ENCODE data around the gene SLC12A8. TPM values are rescaled to one million over a fixed set of nuclear protein-coding genes. Genes with fewer than 3 reads are reported as not detected.

Gene SLC12A8
- total RNA-seq, 1 experiment from 2014 or later, result 30.7 TPM

DNA sequence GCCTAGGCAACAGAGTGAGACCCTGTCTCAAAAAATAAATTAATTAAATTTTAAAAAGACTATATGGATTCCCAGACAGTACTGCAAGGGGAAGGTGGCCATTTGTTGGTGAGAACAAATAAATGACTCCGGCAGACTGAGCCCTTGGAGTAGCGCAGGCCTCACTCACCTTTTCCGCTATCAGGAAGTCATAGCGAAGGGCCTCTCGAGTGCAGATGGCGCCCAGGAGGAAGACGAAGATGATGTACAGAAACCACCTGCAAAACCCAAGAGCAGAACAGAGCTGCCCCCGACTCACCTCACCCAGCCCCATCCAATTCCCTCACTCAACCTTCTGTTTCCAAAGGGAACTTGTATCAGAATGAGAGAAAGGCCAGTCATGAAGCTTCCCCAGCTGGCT, 93.9 kb downstream of the SLC12A8 start:
- H4K20me1 ChIP-seq (ENCODE audit: insufficient read depth), result no peaks in the 10 kb centered on the region
- H3K27ac ChIP-seq, result no peak overlapping the region
- no peaks in the 10 kb centered on the region for H3K36me3 ChIP-seq (ENCODE audit: low read depth)
- H3F3A ChIP-seq (ENCODE audit: insufficient read depth, low read depth), result peaks cover 18% of the 10 kb centered on the region
- ChIA-PET POLR2A (ENCODE audit: unreplicated experiment) (no interaction called here), CTCF (no interaction called here)
- no peaks in the 10 kb centered on the region for H3K9me2 ChIP-seq (ENCODE audit: insufficient read depth)
- TF ChIP-seq CTCF (conservative IDR thresholded peaks at IDR 0.05) (no peak), EZH2 (IDR thresholded peaks at IDR 0.05; ENCODE audit: low read depth) (no peak)
- no TSS peak for BruUV-seq (replicated peaks)
- H3K27me3 ChIP-seq (ENCODE audit: insufficient read depth, low read depth), result no peaks in the 10 kb centered on the region
- H3K4me3 ChIP-seq, result no peak overlapping the region
- intact Hi-C loops (cut with micrococcal nuclease; ENCODE audit: unreplicated experiment), result no loop called here
- H3K4me1 ChIP-seq (replicated peaks; ENCODE audit: insufficient read depth), result peaks cover 26% of the 10 kb centered on the region
- no peaks in the 10 kb centered on the region for H3K9me3 ChIP-seq (ENCODE audit: insufficient read depth, low read depth)
- DNase-seq, result no peak
- no peaks in the 10 kb centered on the region for H3K79me2 ChIP-seq (ENCODE audit: low read depth)
- no peak overlapping the region for H3K4me2 ChIP-seq
- no peak overlapping the region for H2AFZ ChIP-seq

DNA sequence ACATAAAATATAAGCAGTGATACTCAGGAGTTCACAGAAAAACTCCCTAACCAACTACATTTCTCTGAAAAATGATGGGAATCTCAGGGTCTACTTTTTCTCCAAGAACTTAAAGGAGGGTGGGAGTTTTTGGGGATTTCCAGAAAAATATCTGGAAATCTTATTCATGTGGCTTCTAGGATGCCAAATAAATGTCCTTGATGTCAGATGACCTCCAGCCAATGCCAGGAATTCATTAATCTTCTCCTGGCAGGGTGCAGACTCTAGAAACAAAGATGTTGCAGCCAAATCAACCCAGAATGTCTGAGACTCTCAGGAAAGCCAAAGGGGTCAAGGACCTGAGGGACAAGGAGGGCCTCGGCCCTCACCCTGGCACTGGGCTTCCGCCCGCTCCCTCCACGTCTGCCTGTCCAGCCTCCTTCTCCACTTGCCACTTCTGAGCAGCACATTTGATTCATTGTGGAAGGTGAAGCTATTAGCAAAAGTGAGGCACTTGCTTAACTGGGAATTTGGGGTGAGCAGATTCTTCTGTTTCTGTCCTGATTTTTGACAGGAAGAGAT, 94.8 kb downstream of the SLC12A8 start:
- H3K27ac ChIP-seq, result no peak overlapping the region; the same call in 1 of the 2 replicates

More for the DNA sequence above, 94.8 kb downstream of the SLC12A8 start:
- BruUV-seq (replicated peaks), result no TSS peak
- no peak overlapping the region for H2AFZ ChIP-seq
- peaks cover 26% of the 10 kb centered on the region for H3K4me1 ChIP-seq (replicated peaks; ENCODE audit: insufficient read depth)
- H3K79me2 ChIP-seq (ENCODE audit: low read depth), result no peaks in the 10 kb centered on the region
- no peaks in the 10 kb centered on the region for H3K9me2 ChIP-seq (ENCODE audit: insufficient read depth)
- no peaks in the 10 kb centered on the region for H4K20me1 ChIP-seq (ENCODE audit: insufficient read depth)
- no peaks in the 10 kb centered on the region for H3K27me3 ChIP-seq (ENCODE audit: insufficient read depth, low read depth)
- ChIA-PET CTCF (interaction anchor here (0.6 kb wide), 1 partner anchor 70 kb away, joined by 8 read pairs; no protein-coding TSS in a partner anchor), POLR2A (ENCODE audit: unreplicated experiment) (interaction anchor here (0.6 to 1.1 kb wide), 3 partner anchors 8 to 259 kb away, joined by 4 to 9 read pairs (median 6); no protein-coding TSS in a partner anchor)
- intact Hi-C loops (cut with micrococcal nuclease; ENCODE audit: unreplicated experiment), result loop anchor here (2.0 kb wide), 1 partner anchor 39 kb away; no protein-coding TSS in a partner anchor
- peaks cover 18% of the 10 kb centered on the region for H3F3A ChIP-seq (ENCODE audit: insufficient read depth, low read depth)
- no peak overlapping the region for H3K4me2 ChIP-seq
- TF ChIP-seq EZH2 (IDR thresholded peaks at IDR 0.05; ENCODE audit: low read depth) (no peak), CTCF (conservative IDR thresholded peaks at IDR 0.05) (no peak)
- no peak overlapping the region for H3K4me3 ChIP-seq
- no peak for DNase-seq
- H3K36me3 ChIP-seq (ENCODE audit: low read depth), result no peaks in the 10 kb centered on the region
- no peaks in the 10 kb centered on the region for H3K9me3 ChIP-seq (ENCODE audit: insufficient read depth, low read depth)

Measured in PC-9 (cell line).